HAP-1 (cell line): Measurements from ENCODE around the gene MALAT1.

Source experiments
- DNase-seq, 2 experiments: peaks; one replicate each; pipeline ENCODE4 v3.0.0-alpha.2; 2016 to 2020; ENCODE audit warnings: low spot score in 2 of 2
- H3K27me3 ChIP-seq: fragments of 250-450 bp; sonication (Bioruptor Pico); 2 replicates; pipeline ENCODE4 v1.5.1; 2020; ENCODE audit warnings: low read depth, mild to moderate bottlenecking, moderate library complexity
- H3K36me3 ChIP-seq: fragments of 250-450 bp; sonication (Bioruptor Pico); replicated peaks from 2 replicates; pipeline ENCODE4 v1.5.1; 2020; ENCODE audit warnings: mild to moderate bottlenecking
- H3K4me1 ChIP-seq: fragments of 250-450 bp; sonication (Bioruptor Pico); 2 replicates; pipeline ENCODE4 v1.5.1; 2020; ENCODE audit warnings: mild to moderate bottlenecking
- H3K4me3 ChIP-seq: fragments of 250-450 bp; sonication (Bioruptor Pico); 2 replicates; pipeline ENCODE4 v1.5.1; 2020; ENCODE audit warnings: mild to moderate bottlenecking, moderate library complexity
- H3K9me3 ChIP-seq: fragments of 250-450 bp; sonication (Bioruptor Pico); 2 replicates; pipeline ENCODE4 v1.5.1; 2020; ENCODE audit warnings: mild to moderate bottlenecking, moderate library complexity
- in situ Hi-C: fragments of 300-500 bp; cut with MboI; formaldehyde crosslinking; loops from 3 replicates; pipeline ENCODE4 v1.14.3; 2020; ENCODE audit warnings: low sequenced_read_pairs, inconsistent platforms, mixed read lengths

MALAT1 gene

DNA sequence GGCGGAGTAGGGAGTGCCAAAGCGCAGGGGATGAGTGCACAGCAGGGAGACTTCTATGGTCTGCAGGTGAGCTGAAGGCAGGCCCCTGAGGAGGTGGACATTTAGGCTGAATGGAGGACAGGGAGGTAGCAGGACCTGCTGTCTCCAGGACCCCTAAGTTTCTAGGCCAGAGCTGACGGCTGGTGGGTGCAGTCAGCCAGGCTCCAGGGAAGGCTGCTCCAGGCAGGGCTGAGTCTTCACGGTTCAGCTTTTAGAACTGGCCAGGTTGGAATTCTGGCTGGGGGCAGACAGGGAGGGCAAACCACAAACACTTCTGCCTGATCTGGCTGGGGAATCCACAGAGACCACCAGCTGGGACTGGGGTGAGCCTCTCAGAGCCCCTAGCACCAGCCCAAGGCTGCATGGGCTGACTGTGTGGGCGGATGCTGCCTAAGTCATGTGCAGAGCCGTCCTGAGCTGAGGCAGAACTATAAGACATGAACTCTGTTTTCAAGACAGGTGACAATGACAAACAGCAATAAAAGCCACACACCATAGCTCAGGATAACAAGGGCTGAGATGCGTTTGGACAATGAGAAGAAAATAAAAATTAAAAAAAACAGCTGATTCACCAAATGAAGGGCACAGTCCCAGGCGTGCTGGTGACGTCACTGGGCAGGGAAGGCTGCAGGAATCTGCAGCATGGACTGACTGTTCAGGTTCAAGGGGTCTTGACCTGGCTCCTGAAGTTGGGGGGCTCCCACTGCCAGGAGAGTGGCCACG lies 10.4 kb upstream of the MALAT1 start:
- in situ Hi-C loops = no loop called here

DNA sequence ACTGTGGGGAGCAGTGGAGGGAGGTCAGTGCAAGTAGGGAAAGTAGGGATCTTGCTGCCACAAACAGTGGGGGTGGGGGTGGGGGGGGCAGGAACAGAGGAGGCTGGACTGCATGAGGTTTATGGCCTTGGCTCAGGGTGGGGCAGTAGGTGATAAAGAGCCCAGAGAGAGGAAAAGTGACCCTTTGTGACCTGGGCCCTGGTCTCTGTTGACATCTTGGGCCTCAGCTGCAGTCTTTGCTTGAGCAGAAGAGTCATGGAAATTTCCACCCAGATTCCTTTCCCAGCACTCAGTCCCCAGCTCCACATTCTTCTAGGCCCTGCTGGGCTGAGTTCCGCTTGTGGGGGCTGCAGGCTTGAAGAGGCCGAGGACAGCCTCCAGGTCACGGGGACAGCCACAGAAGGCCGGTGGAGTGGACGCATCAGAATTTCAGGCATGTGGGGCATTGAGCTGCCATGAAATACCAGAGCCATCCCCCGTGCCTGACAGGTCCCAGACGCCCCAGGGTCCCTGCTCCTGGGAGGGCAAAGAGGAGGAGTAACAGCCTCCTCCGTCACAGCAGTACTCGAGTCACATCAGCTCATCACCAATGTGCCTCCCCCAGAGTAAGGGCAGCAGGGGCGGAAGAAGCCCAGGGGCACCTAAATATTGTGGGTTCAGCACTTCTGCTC lies 9.7 kb upstream of the MALAT1 start:
- Histone ChIP-seq H3K4me1 (peaks cover 78% of the 10 kb centered on the region), H3K9me3 (no peaks in the 10 kb centered on the region), H3K27me3 (no peaks in the 10 kb centered on the region), H3K36me3 (no peaks in the 10 kb centered on the region), H3K4me3 (no peak overlapping the region)
- in situ Hi-C loops = no loop called here
- no peak for DNase-seq

More for the DNA sequence above, 10.4 kb upstream of the MALAT1 start:
- H3K4me3 ChIP-seq = no peak overlapping the region
- DNase-seq = peak in 1 of 2 experiments; percentile 24
- H3K36me3 ChIP-seq = no peaks in the 10 kb centered on the region
- peaks cover 71% of the 10 kb centered on the region for H3K4me1 ChIP-seq
- no peaks in the 10 kb centered on the region for H3K9me3 ChIP-seq
- H3K27me3 ChIP-seq = no peaks in the 10 kb centered on the region

DNA sequence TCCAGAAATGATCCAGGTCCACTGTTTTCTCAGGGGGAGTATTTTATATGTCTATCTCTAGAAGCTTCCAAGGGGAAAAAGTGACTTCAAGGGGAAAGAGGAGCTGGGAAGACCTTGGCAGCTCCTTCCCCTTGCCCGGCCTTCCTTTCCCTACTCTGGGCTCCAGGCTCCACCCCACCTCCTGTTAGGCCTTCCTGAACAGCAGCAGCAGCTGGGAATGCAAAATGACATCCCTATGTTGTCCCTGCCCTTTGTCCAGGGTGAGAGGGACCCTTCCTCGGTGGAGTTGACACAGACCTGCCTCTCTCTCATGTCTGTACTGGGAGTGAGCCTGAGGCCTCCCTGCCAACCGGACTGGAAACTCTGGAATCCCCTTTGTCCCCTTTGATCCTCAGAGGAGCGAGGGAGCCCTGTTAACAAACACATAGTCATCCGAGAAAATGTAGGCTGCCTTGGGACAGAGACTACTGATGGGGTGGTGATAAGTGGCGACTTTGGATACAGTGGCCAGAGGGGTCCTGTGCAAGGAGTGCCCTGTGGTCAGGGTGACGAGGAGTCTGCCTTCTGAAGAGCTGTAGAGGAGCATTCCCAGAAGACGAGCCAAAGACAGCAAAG lies 9.0 kb upstream of the MALAT1 start:
- Histone ChIP-seq H3K4me1 (peaks cover 78% of the 10 kb centered on the region), H3K9me3 (no peaks in the 10 kb centered on the region), H3K36me3 (no peaks in the 10 kb centered on the region), H3K4me3 (no peak overlapping the region), H3K27me3 (no peaks in the 10 kb centered on the region)
- no peak for DNase-seq
- in situ Hi-C loops = no loop called here

DNA sequence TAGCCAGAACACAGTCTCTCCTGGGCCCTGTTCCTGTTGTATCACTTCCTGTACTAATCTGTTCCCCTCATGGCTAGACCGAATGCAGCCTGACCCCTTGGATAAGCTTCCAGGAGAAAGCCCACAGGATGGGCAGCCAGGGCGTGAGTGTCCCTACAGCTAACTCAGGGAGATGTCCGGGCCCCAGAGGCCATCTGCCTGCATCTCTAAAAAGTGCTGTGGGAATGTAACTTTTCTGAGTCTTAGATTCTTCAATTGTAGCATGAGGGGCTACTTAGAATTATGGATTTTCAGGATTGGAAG lies 7.7 kb upstream of the MALAT1 start:
- no peak overlapping the region for H3K4me3 ChIP-seq
- H3K36me3 ChIP-seq = no peaks in the 10 kb centered on the region
- in situ Hi-C loops = no loop called here
- peaks cover 68% of the 10 kb centered on the region for H3K4me1 ChIP-seq
- DNase-seq = no peak
- no peaks in the 10 kb centered on the region for H3K27me3 ChIP-seq
- H3K9me3 ChIP-seq = no peaks in the 10 kb centered on the region

DNA sequence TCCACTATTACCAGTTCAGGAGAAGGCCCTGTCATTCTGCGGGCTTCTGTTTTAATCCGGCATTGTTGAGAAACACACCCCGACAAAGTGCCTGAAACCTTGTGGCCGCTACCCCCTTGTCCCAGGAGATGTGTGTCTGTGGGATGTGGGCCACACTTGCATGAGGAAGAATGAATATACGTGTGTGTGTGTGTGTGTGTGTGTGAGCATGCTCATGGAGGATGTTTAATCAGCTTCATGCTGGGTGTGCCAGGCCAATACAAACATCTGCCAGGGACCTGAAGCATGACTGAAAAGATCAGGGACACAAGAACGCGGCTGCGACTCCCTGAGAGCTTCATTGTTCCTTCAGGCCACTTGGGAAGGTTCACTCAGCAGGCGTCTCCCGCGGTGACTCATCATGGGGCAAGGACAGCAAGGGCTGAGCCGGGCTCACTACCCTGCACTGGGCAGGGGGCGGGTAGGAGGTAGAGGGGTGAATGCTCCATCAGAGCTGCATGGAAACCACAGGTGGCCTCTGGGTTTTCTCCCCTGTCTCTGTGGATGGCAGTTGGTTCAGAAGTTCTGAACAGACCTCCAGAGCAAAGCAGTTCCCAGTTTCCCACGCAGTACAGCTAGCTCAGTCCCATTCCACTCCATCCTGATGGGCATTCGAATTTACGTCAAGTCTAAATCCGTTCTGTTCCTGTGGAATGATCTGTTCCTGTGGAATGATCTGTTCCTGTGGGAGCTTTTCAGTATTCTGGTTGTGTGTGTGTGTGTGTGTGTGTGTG lies 7.0 kb upstream of the MALAT1 start:
- in situ Hi-C loops = no loop called here
- DNase-seq = peak; percentile 68 to 79
- no peaks in the 10 kb centered on the region for H3K9me3 ChIP-seq
- no peaks in the 10 kb centered on the region for H3K36me3 ChIP-seq
- peaks cover 68% of the 10 kb centered on the region for H3K4me1 ChIP-seq
- no peak overlapping the region for H3K4me3 ChIP-seq
- no peaks in the 10 kb centered on the region for H3K27me3 ChIP-seq

DNA sequence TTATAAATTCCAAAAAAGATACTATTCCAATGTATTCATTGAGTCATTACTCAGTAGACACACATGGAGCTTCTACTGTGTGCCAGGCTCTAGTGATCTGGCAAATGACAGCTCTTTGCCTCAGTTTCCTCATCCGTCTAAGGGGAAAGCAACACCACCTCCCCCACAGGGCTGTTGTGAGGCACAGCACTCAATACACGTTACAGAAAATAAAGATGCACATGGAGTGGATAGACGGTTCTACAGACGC lies 6.5 kb upstream of the MALAT1 start:
- in situ Hi-C loops = no loop called here
- H3K36me3 ChIP-seq = no peaks in the 10 kb centered on the region
- H3K27me3 ChIP-seq = no peaks in the 10 kb centered on the region
- no peaks in the 10 kb centered on the region for H3K9me3 ChIP-seq
- H3K4me1 ChIP-seq = peaks cover 67% of the 10 kb centered on the region
- H3K4me3 ChIP-seq = no peak overlapping the region
- DNase-seq = no peak

DNA sequence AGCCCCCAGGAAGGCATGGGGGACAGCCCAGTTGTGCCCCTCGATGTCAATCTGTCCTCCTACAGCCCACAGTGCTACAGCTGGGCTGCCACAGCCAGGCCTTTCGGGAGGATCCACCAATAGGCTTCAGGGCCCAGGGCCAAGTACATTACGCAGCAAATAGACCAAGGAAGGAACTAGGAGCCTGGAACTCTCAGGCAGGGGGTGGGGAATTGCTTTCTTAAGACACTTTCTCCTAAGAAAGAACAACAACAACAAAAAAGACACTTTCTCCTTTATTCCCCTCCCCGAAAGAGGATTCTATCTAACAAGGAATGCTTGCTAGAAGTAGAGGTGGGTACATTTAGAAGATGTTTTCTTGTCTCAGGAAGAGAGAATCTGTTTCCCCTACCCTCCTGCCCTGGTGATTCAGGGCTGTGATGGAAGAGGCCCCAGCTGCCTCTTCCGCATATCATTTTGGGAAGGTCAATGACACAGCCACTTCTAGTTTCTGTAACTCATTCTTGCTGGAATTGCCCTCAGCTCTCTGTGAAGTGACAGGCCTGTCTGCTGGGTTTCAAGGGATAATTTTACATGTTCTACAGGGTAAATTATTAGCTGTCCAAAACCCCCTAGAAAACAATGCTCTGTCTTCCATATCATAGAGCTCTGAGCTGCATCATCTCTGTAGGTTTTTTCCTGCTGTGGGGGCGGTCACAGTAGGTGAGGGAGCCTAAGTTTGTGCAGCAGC lies 6.0 kb upstream of the MALAT1 start:
- H3K27me3 ChIP-seq = no peaks in the 10 kb centered on the region
- peaks cover 65% of the 10 kb centered on the region for H3K4me1 ChIP-seq
- in situ Hi-C loops = no loop called here
- H3K9me3 ChIP-seq = no peaks in the 10 kb centered on the region
- H3K36me3 ChIP-seq = no peaks in the 10 kb centered on the region
- no peak overlapping the region for H3K4me3 ChIP-seq
- DNase-seq = peak in 1 of 2 experiments; percentile 26

DNA sequence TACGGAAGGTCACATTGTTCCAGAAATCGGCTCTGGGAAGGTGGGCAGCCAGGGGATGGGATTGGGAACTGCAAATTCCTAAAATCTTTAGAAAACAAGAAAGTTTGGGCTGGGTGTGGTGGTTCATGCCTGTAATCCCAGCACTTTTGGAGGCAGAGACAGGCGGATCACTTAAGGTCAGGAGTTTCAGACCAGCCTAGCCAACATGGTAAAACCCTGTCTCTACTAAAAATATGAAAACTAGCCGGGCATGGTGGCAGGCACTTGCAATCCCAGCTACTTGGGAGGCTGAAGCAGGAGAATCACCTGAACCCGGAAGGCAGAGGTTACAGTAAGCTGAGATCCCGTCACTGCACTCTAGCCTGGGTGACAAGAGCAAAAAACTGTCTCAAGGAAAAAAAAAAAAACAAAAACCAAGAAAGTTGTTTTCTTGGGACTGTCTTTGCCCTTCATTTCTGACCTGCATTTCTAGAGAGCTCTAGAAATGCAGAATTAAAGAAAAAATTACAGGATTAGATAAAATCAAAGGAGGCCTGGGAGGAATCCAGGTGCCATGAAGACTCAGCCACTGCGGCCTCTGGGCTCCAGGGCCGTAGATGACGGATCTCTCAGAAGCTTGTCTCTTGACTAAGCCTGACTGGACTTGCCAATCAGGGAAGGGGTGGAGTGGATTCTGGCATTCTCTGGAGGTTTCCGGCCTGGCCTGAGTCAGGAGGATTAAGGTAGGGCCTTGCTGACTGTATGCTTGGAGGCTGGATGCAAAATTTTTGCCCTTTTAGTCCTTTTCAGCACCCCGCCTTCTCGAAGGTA lies 5.3 kb upstream of the MALAT1 start:
- Histone ChIP-seq H3K4me1 (peaks cover 58% of the 10 kb centered on the region), H3K9me3 (no peaks in the 10 kb centered on the region), H3K4me3 (no peak overlapping the region), H3K27me3 (no peaks in the 10 kb centered on the region), H3K36me3 (no peaks in the 10 kb centered on the region)
- DNase-seq = peak in 1 of 2 experiments; percentile 66
- in situ Hi-C loops = no loop called here

DNA sequence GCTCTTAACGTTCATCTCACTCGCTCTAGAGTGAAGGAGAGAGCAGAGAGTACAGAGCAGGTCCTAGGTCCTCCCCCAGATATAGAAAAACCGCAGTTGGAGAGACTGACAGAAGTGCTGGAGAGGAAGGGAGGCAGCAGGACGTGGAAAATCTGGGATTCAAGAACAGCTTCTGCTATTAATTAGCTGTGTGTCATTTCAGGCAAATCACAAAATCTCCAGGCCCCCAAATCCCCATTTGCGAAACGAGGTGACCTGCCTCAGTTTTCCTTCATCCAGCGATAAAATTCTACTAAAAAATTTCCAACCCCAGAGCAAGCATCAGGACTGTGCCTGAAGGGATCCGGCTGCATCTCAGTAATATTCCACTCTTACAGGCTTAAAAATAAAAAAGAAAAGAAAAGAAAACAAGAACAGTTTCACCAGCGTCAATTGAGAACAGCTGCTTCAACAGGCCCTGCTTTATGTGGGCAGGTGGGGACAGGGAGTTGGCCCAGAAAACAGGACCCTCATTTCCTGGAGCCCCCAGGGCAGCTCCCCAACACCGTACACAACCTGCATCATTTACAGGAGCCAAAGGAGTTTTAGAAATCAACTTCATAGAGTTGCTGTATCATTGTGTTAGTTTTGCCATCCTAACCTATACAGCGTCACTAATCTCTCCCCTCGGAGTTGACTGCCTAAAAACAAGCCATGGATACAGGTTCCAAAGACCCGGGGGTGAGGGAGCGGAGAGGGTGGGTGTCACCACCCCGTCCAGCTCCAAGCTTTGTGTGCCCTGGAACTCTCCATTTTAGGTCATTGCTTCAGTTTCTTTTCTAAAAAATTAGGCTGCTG lies 2.3 kb upstream of the MALAT1 start:
- Histone ChIP-seq H3K9me3 (no peaks in the 10 kb centered on the region), H3K4me3 (peak overlapping the region; percentile 18), H3K4me1 (peaks cover 43% of the 10 kb centered on the region), H3K36me3 (peaks cover 25% of the 10 kb centered on the region), H3K27me3 (no peaks in the 10 kb centered on the region)
- peak in 1 of 2 experiments; percentile 43 for DNase-seq
- in situ Hi-C loops = no loop called here

DNA sequence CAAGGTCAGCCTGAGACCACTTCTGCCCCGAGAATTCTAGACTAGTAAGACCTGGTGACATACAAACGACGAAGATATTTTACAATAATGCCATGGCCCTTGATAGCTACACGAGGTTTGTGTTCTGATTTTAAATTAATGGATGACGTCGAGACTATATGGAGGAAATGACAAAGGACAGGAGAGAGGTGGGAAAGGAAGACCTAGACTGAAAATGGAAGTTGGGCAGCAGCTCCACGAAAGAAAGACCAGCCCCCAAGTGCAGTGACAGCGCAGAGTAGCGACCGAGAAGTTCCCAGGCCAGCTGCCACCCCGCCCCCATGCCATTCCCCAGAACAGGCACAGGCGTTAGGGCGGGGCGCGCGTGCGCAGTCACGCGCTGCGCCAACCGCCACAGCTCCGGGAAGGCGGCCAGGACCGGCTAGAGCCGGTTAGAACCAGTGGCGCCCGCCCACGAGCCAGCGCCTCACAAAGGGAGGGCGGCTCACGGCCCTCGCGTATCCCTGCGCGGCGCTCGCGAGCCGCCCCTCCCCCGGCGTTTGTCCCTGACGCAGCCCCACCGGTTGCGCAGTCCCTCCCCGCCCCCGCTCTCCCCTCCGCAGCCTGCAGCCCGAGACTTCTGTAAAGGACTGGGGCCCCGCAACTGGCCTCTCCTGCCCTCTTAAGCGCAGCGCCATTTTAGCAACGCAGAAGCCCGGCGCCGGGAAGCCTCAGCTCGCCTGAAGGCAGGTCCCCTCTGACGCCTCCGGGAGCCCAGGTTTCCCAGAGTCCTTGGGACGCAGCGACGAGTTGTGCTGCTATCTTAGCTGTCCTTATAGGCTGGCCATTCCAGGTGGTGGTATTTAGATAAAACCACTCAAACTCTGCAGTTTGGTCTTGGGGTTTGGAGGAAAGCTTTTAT lies 1.5 kb upstream of the MALAT1 start:
- Histone ChIP-seq H3K9me3 (no peaks in the 10 kb centered on the region), H3K27me3 (no peaks in the 10 kb centered on the region), H3K4me1 (peaks cover 35% of the 10 kb centered on the region), H3K4me3 (peak overlapping the region; percentile 60), H3K36me3 (peaks cover 34% of the 10 kb centered on the region)
- DNase-seq = peak; percentile 95 to 99
- in situ Hi-C loops = no loop called here

DNA sequence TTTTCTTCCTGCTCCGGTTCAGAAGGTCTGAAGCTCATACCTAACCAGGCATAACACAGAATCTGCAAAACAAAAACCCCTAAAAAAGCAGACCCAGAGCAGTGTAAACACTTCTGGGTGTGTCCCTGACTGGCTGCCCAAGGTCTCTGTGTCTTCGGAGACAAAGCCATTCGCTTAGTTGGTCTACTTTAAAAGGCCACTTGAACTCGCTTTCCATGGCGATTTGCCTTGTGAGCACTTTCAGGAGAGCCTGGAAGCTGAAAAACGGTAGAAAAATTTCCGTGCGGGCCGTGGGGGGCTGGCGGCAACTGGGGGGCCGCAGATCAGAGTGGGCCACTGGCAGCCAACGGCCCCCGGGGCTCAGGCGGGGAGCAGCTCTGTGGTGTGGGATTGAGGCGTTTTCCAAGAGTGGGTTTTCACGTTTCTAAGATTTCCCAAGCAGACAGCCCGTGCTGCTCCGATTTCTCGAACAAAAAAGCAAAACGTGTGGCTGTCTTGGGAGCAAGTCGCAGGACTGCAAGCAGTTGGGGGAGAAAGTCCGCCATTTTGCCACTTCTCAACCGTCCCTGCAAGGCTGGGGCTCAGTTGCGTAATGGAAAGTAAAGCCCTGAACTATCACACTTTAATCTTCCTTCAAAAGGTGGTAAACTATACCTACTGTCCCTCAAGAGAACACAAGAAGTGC lies 661 bp upstream of the MALAT1 start:
- H3K4me3 ChIP-seq = peak overlapping the region; percentile 60
- in situ Hi-C loops = no loop called here
- peak; percentile 63 to 77 for DNase-seq
- peaks cover 27% of the 10 kb centered on the region for H3K4me1 ChIP-seq
- H3K9me3 ChIP-seq = no peaks in the 10 kb centered on the region
- peaks cover 42% of the 10 kb centered on the region for H3K36me3 ChIP-seq
- no peaks in the 10 kb centered on the region for H3K27me3 ChIP-seq
